MCF 10A (cell line): Measurements from ENCODE around the gene PADI1. TPM values are rescaled to one million over a fixed set of nuclear protein-coding genes. Genes with fewer than 3 reads are reported as not detected.

Source experiments
- BruUV-seq: library from RNA; stranded (reverse); fragments of 400-500 nt; replicated peaks from 2 replicates; lab custom pipeline; 2021; lab: Mats Ljungman, UMichigan
- CTCF ChIA-PET: fragments of 300-600 bp; sonication (Branson Sonifier 250); formaldehyde crosslinking; extraction: SDS; loops from one replicate; lab custom pipeline; 2021; ENCODE audit warnings: antibody characterized with exemption, inconsistent platforms; lab: Yijun Ruan, JAX
- POLR2A ChIA-PET: fragments of 300-600, 350-650 bp; sonication (Branson Sonifier 250); formaldehyde crosslinking; extraction: SDS; loops from one replicate; lab custom pipeline; 2020; ENCODE audit warnings: antibody characterized with exemption, inconsistent platforms; lab: Yijun Ruan, JAX
- DNase-seq: peaks from one replicate; pipeline ENCODE4 v3.0.0-alpha.2; 2018; ENCODE audit not compliant: unreplicated experiment
- H3K27ac Mint-ChIP-seq: one replicate; pipeline ENCODE4 v1.8.0; 2022; ENCODE audit warnings: mild to moderate bottlenecking, low read depth, mixed read lengths; ENCODE audit not compliant: unreplicated experiment
- H3K27me3 Mint-ChIP-seq: one replicate; pipeline ENCODE4 v1.8.0; 2022; ENCODE audit warnings: mixed read lengths; ENCODE audit not compliant: insufficient read depth, unreplicated experiment
- H3K36me3 Mint-ChIP-seq: one replicate; pipeline ENCODE4 v1.8.0; 2022; ENCODE audit warnings: mild to moderate bottlenecking, moderate library complexity, mixed read lengths; ENCODE audit not compliant: insufficient read depth, unreplicated experiment
- H3K4me1 Mint-ChIP-seq: one replicate; pipeline ENCODE4 v1.8.0; 2022; ENCODE audit warnings: mixed read lengths; ENCODE audit not compliant: insufficient read depth, unreplicated experiment
- H3K4me3 Mint-ChIP-seq: one replicate; pipeline ENCODE4 v1.8.0; 2022; ENCODE audit warnings: mild to moderate bottlenecking, moderate library complexity, mixed read lengths; ENCODE audit not compliant: unreplicated experiment
- H3K9me3 Mint-ChIP-seq: one replicate; pipeline ENCODE4 v1.8.0; 2022; ENCODE audit warnings: mixed read lengths; ENCODE audit not compliant: unreplicated experiment
- intact Hi-C: fragments of 100-400 bp; cut with micrococcal nuclease; formaldehyde crosslinking; loops from 2 replicates; pipeline ENCODE4 v1.14.1; 2022
- total RNA-seq: library from RNA; stranded (reverse); gene quantifications from 2 replicates; pipeline ENCODE4 v1.2.3, GENCODE V29; 2022
- TF ChIP-seq, protein P1 (sequence below): fragments of 200-600 bp; IDR thresholded peaks from one replicate; pipeline ENCODE4 v1.8.0; 2022; ENCODE audit warnings: antibody characterized with exemption, mild to moderate bottlenecking; ENCODE audit not compliant: unreplicated experiment

PADI1 gene
- total RNA-seq, 1 experiment from 2014 or later, result 0.58 TPM

GRCh38 chr1:17287130-17287776, 82.3 kb downstream of the PADI1 start:
- Mint-ChIP-seq H3K4me1 (peaks cover 15% of the 10 kb centered on the region), H3K9me3 (no peaks in the 10 kb centered on the region), H3K27ac (no peak overlapping the region), H3K27me3 (no peaks in the 10 kb centered on the region), H3K4me3 (no peak overlapping the region), H3K36me3 (peaks cover 5% of the 10 kb centered on the region)
- POLR2A ChIA-PET, result interaction anchor here (0.6 to 2.0 kb wide), 7 partner anchors 9 to 50 kb away, joined by 3 to 13 read pairs (median 6); no protein-coding TSS in a partner anchor
- peak; percentile 96 for DNase-seq
- intact Hi-C loops, result no loop called here
- TF ChIP-seq, protein P1, sequence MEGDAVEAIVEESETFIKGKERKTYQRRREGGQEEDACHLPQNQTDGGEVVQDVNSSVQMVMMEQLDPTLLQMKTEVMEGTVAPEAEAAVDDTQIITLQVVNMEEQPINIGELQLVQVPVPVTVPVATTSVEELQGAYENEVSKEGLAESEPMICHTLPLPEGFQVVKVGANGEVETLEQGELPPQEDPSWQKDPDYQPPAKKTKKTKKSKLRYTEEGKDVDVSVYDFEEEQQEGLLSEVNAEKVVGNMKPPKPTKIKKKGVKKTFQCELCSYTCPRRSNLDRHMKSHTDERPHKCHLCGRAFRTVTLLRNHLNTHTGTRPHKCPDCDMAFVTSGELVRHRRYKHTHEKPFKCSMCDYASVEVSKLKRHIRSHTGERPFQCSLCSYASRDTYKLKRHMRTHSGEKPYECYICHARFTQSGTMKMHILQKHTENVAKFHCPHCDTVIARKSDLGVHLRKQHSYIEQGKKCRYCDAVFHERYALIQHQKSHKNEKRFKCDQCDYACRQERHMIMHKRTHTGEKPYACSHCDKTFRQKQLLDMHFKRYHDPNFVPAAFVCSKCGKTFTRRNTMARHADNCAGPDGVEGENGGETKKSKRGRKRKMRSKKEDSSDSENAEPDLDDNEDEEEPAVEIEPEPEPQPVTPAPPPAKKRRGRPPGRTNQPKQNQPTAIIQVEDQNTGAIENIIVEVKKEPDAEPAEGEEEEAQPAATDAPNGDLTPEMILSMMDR, result no peak
- CTCF ChIA-PET, result interaction anchor here (0.7 to 1.7 kb wide), 7 partner anchors 9 to 54 kb away, joined by 3 to 8 read pairs (median 5); no protein-coding TSS in a partner anchor
- no TSS peak for BruUV-seq

- intact Hi-C loops, result loop anchor here (1.0 kb wide), 1 partner anchor 48 kb away; no protein-coding TSS in a partner anchor
- H3K36me3 Mint-ChIP-seq, result peaks cover 5% of the 10 kb centered on the region
- H3K27ac Mint-ChIP-seq, result no peak overlapping the region
- ChIA-PET POLR2A (interaction anchor here (0.6 to 3.6 kb wide), 13 partner anchors 9 to 922 kb away, joined by 3 to 34 read pairs (median 4); no protein-coding TSS in a partner anchor), CTCF (interaction anchor here (0.6 to 2.2 kb wide), 4 partner anchors 15 to 50 kb away, joined by 3 to 9 read pairs (median 4); no protein-coding TSS in a partner anchor)
- H3K27me3 Mint-ChIP-seq, result no peaks in the 10 kb centered on the region
- peak overlapping the region; percentile 46 for H3K4me3 Mint-ChIP-seq
- BruUV-seq, result no TSS peak
- TF ChIP-seq, protein P1, result no peak
- peak; percentile 93 for DNase-seq
- H3K9me3 Mint-ChIP-seq, result no peaks in the 10 kb centered on the region
- peaks cover 30% of the 10 kb centered on the region for H3K4me1 Mint-ChIP-seq
Observed at GRCh38 chr1:17289721-17290120, 84.8 kb downstream of the PADI1 start.

DNA sequence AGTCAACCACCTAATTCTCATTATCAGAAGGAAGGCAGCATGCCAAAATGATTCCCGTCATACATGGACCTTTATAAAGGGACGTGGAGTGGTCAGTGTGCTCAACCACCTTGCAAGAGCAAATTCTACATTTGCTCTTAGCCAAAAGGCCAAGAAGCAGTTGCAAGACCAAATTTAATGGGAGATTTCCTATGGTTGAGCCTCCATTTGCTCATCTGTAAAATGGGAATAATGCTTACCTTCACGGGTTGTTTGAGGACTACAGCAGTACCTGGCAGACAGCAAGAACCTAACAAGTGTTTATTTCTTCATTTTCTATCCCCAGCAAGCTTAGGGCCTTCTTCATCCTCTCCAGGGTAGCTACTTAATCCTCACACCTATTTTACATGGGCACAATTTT, 85.6 kb downstream of the PADI1 start:
- intact Hi-C loops, result no loop called here
- TF ChIP-seq, protein P1, result no peak
- CTCF ChIA-PET, result interaction anchor here (0.6 to 2.2 kb wide), 7 partner anchors 14 to 59 kb away, joined by 3 to 9 read pairs (median 4); no protein-coding TSS in a partner anchor
- no peaks in the 10 kb centered on the region for H3K27me3 Mint-ChIP-seq
- H3K36me3 Mint-ChIP-seq, result peaks cover 5% of the 10 kb centered on the region
- no peak for DNase-seq
- BruUV-seq, result no TSS peak
- H3K4me3 Mint-ChIP-seq, result no peak overlapping the region
- H3K9me3 Mint-ChIP-seq, result no peaks in the 10 kb centered on the region
- H3K4me1 Mint-ChIP-seq, result peaks cover 30% of the 10 kb centered on the region
- POLR2A ChIA-PET, result interaction anchor here (0.7 to 3.6 kb wide), 5 partner anchors 8 to 201 kb away, joined by 3 to 34 read pairs (median 10); no protein-coding TSS in a partner anchor
- no peak overlapping the region for H3K27ac Mint-ChIP-seq
